Naive thymus-derived CD4-positive, alpha-beta T cell (primary cell): ENCODE measurements around the gene ADCY4. TPM values are rescaled to one million over a fixed set of nuclear protein-coding genes. Genes with fewer than 3 reads are reported as not detected.
A peak's percentile ranks its signal among the peaks of the same experiment; 100 is the strongest.

Experiments
- ATAC-seq: fragments of 150-1000 bp; cut with Tn5 transposase; 2 replicates; pipeline ENCODE4 v1.10.0; 2021; ENCODE audit warnings: mild to moderate bottlenecking, moderate library complexity
- CTCF ChIA-PET: fragments of 350-600 bp; sonication (Branson Sonifier 250); formaldehyde crosslinking; loops from one replicate; lab custom pipeline; 2021; ENCODE audit warnings: antibody characterized with exemption; lab: Charles Lee
- POLR2A ChIA-PET: fragments of 350-600 bp; sonication (Branson Sonifier 250); formaldehyde crosslinking; loops from one replicate; lab custom pipeline; 2021; ENCODE audit warnings: antibody characterized with exemption, inconsistent platforms; lab: Charles Lee
- DNase-seq, 9 donors: peaks; one replicate each; pipeline versions ENCODE4 v3.0.0 to v3.0.0-alpha.2; 2020 to 2022; ENCODE audit warnings: mixed read lengths in 1 of 9
- H3K27ac ChIP-seq: one replicate; pipeline ENCODE4 v1.7.0; 2013; ENCODE audit warnings: mild to moderate bottlenecking, low read depth, low read length, moderate library complexity
- H3K27me3 ChIP-seq, 2 donors: one replicate each; pipeline ENCODE4 v1.7.0; 2013; ENCODE audit warnings: low read length in 2 of 2, mild to moderate bottlenecking in 2 of 2, moderate library complexity in 2 of 2; ENCODE audit not compliant: control insufficient read depth in 2 of 2, insufficient read depth in 2 of 2
- H3K36me3 ChIP-seq, 3 experiments: 1 replicate in 2 of 3; 2 replicates in 1 of 3; pipeline ENCODE4 v1.7.0; 2013; ENCODE audit warnings: low read length in 3 of 3, mild to moderate bottlenecking in 3 of 3, moderate library complexity in 1 of 3; ENCODE audit not compliant: insufficient read depth in 3 of 3, control insufficient read depth in 2 of 3
- H3K4me1 ChIP-seq, 2 donors: one replicate each; pipeline ENCODE4 v1.7.0; 2013; ENCODE audit warnings: low read length in 2 of 2, mild to moderate bottlenecking in 2 of 2, moderate library complexity in 1 of 2; ENCODE audit not compliant: control insufficient read depth in 2 of 2, insufficient read depth in 2 of 2
- H3K4me3 ChIP-seq: 2 replicates; pipeline ENCODE4 v1.7.0; 2013; ENCODE audit warnings: mild to moderate bottlenecking, low read length
- H3K9me3 ChIP-seq, 3 experiments: 1 replicate in 2 of 3; 2 replicates in 1 of 3; pipeline ENCODE4 v1.7.0; 2013; ENCODE audit warnings: low read length in 3 of 3; ENCODE audit not compliant: control insufficient read depth in 2 of 3
- H3K27ac Mint-ChIP-seq, 9 donors: one replicate each; pipeline ENCODE4 v1.8.0; 2020 to 2022; ENCODE audit warnings: mixed read lengths in 9 of 9, mild to moderate bottlenecking in 8 of 9, moderate library complexity in 5 of 9, inconsistent platforms in 2 of 9
- H3K27me3 Mint-ChIP-seq, 5 donors: one replicate each; pipeline ENCODE4 v1.8.0; 2021 to 2022; ENCODE audit warnings: mixed read lengths in 5 of 5, mild to moderate bottlenecking in 1 of 5
- H3K36me3 Mint-ChIP-seq, 5 donors: one replicate each; pipeline ENCODE4 v1.8.0; 2020 to 2022; ENCODE audit warnings: mixed read lengths in 5 of 5, mild to moderate bottlenecking in 3 of 5, inconsistent platforms in 1 of 5
- H3K4me1 Mint-ChIP-seq, 7 donors: one replicate each; pipeline ENCODE4 v1.8.0; 2020 to 2022; ENCODE audit warnings: mixed read lengths in 7 of 7, mild to moderate bottlenecking in 3 of 7, inconsistent platforms in 1 of 7
- H3K4me3 Mint-ChIP-seq, 10 donors: one replicate each; pipeline ENCODE4 v1.8.0; 2020 to 2022; ENCODE audit warnings: mild to moderate bottlenecking in 10 of 10, mixed read lengths in 10 of 10, moderate library complexity in 6 of 10, inconsistent platforms in 2 of 10
- H3K9me3 Mint-ChIP-seq, 11 donors: one replicate each; pipeline ENCODE4 v1.8.0; 2020 to 2022; ENCODE audit warnings: mixed read lengths in 11 of 11, mild to moderate bottlenecking in 4 of 11, inconsistent platforms in 1 of 11, moderate library complexity in 1 of 11
- intact Hi-C, 2 donors: fragments of 100-400 bp; cut with micrococcal nuclease; formaldehyde crosslinking; loops; one replicate each; pipeline ENCODE4 v1.15.1; 2023
- polyA plus RNA-seq, 2 donors: library from polyadenylated mRNA; unstranded; fragments of 300-500 nt; fragmentation: Illumina TruSeq; gene quantifications; one replicate each; pipeline ENCODE4 v1.2.3, GENCODE V29; 2021
- total RNA-seq, 6 experiments: library from RNA in 5 of 6; stranded (reverse) in 5 of 6; gene quantifications; 1 replicate in 5 of 6; 2 replicates in 1 of 6; pipeline ENCODE4 v1.2.3 and lab custom pipeline; 2021 to 2026

Gene ADCY4
- total and polyA plus RNA-seq, 7 experiments from 2014 or later, result 0.25 to 10.2 (median 5.6) TPM; not detected in 1

GRCh38 chr14:24313913-24314312, 21.0 kb downstream of the ADCY4 start:
- H3K4me1 Mint-ChIP-seq, result peaks cover 55 to 71% (median 62%) of the 10 kb centered on the region in 7 donors
- CTCF ChIA-PET, result interaction anchor here (0.8 to 1.5 kb wide), 3 partner anchors 8 to 18 kb away, joined by 3 to 5 read pairs (median 5); no protein-coding TSS in a partner anchor
- ATAC-seq, result no peak
- H3K4me3 Mint-ChIP-seq, result peak overlapping the region; percentile 63 to 91 (median 82)
- no peaks in the 10 kb centered on the region for H3K27me3 Mint-ChIP-seq
- Histone ChIP-seq H3K36me3 (no peaks in the 10 kb centered on the region), H3K27me3 (no peaks in the 10 kb centered on the region), H3K4me1 (peaks cover 53 to 55% of the 10 kb centered on the region in 2 donors), H3K4me3 (no peak overlapping the region), H3K27ac (no peak overlapping the region), H3K9me3 (no peaks in the 10 kb centered on the region)
- POLR2A ChIA-PET, result interaction anchor here (0.6 to 8.8 kb wide), 7 partner anchors 10 to 166 kb away, joined by 3 to 79 read pairs (median 19); partner anchors contain the start of genes ADCY4, CBLN3, DHRS1 and KHNYN
- intact Hi-C loops, result loop anchor here in 1 of 2 donors (1.0 to 5.0 kb wide), 4 partner anchors 19 to 361 kb away; partner anchors contain the start of genes DHRS4 and RABGGTA
- H3K36me3 Mint-ChIP-seq, result peaks cover 0 to 33% (median 0%) of the 10 kb centered on the region in 5 donors
- no peak for DNase-seq
- no peaks in the 10 kb centered on the region for H3K9me3 Mint-ChIP-seq
- peak overlapping the region; percentile 31 to 92 (median 88) for H3K27ac Mint-ChIP-seq

- Mint-ChIP-seq H3K27me3 (no peaks in the 10 kb centered on the region), H3K27ac (peak overlapping the region; percentile 81 to 96 (median 88)), H3K4me3 (peak overlapping the region; percentile 77 to 91 (median 85)), H3K36me3 (peaks cover 0 to 36% (median 3%) of the 10 kb centered on the region in 5 donors), H3K9me3 (no peaks in the 10 kb centered on the region), H3K4me1 (peaks cover 63 to 79% (median 69%) of the 10 kb centered on the region in 7 donors)
- intact Hi-C loops, result loop anchor here in 1 of 2 donors (1.0 to 5.0 kb wide), 4 partner anchors 20 to 360 kb away; partner anchors contain the start of genes DHRS4 and RABGGTA
- H3K36me3 ChIP-seq, result no peaks in the 10 kb centered on the region
- no peaks in the 10 kb centered on the region for H3K9me3 ChIP-seq
- peak overlapping the region; percentile 43 for H3K4me3 ChIP-seq
- no peaks in the 10 kb centered on the region for H3K27me3 ChIP-seq
- peaks cover 58 to 63% of the 10 kb centered on the region in 2 donors for H3K4me1 ChIP-seq
- peak overlapping the region; percentile 76 for H3K27ac ChIP-seq
- ATAC-seq (peak; percentile 16), DNase-seq (peak in 3 of 9 donors; percentile 37 to 49 (median 44))
- ChIA-PET CTCF (interaction anchor here (0.8 to 5.3 kb wide), 7 partner anchors 7 to 106 kb away, joined by 3 to 34 read pairs (median 3); partner anchors contain the start of gene MDP1), POLR2A (interaction anchor here (0.8 to 8.8 kb wide), 8 partner anchors 13 to 118 kb away, joined by 3 to 79 read pairs (median 23); partner anchors contain the start of genes ADCY4, CBLN3, CHMP4A and DHRS1)
These were observed 21.9 kb downstream of the ADCY4 start for GRCh38 chr14:24312736-24313507.

- H3K4me1 Mint-ChIP-seq, result peaks cover 58 to 80% (median 73%) of the 10 kb centered on the region in 7 donors
- H3K9me3 ChIP-seq, result no peaks in the 10 kb centered on the region
- no peaks in the 10 kb centered on the region for H3K27me3 Mint-ChIP-seq
- H3K27me3 ChIP-seq, result no peaks in the 10 kb centered on the region
- H3K4me3 Mint-ChIP-seq, result peak overlapping the region; percentile 77 to 91 (median 85)
- POLR2A ChIA-PET, result interaction anchor here (0.8 to 8.8 kb wide), 11 partner anchors 12 to 197 kb away, joined by 3 to 79 read pairs (median 14); partner anchors contain the start of genes ADCY4, CBLN3, CHMP4A and DCAF11
- peak overlapping the region; percentile 50 for H3K4me3 ChIP-seq
- peak in 3 of 9 donors; percentile 25 to 41 (median 33) for DNase-seq
- peaks cover 0 to 8% (median 0%) of the 10 kb centered on the region in 3 experiments for H3K36me3 ChIP-seq
- CTCF ChIA-PET, result interaction anchor here (0.8 to 5.7 kb wide), 5 partner anchors 17 to 305 kb away, joined by 3 to 47 read pairs (median 7); partner anchors contain the start of genes KHNYN and TINF2
- H3K36me3 Mint-ChIP-seq, result peaks cover 0 to 32% (median 4%) of the 10 kb centered on the region in 5 donors
- peaks cover 60 to 65% of the 10 kb centered on the region in 2 donors for H3K4me1 ChIP-seq
- peak overlapping the region; percentile 76 for H3K27ac ChIP-seq
- peak overlapping the region; percentile 84 to 93 (median 88) for H3K27ac Mint-ChIP-seq
- intact Hi-C loops, result loop anchor here (1.0 to 5.0 kb wide), 4 partner anchors 20 to 119 kb away; partner anchors contain the start of gene RABGGTA (in 1 of the 2)
- H3K9me3 Mint-ChIP-seq, result no peaks in the 10 kb centered on the region
- ATAC-seq, result peak; percentile 19
These were observed 22.8 kb downstream of the ADCY4 start for GRCh38 chr14:24311837-24312615.

- Mint-ChIP-seq H3K9me3 (no peaks in the 10 kb centered on the region), H3K4me1 (peaks cover 58 to 79% (median 72%) of the 10 kb centered on the region in 7 donors), H3K36me3 (peaks cover 4 to 34% (median 7%) of the 10 kb centered on the region in 5 donors), H3K27me3 (no peaks in the 10 kb centered on the region), H3K4me3 (peak within 1 kb of the TSS; percentile 77 to 91 (median 85)), H3K27ac (peak within 1 kb of the TSS; percentile 86 to 95 (median 89))
- H3K4me3 ChIP-seq, result peak within 1 kb of the TSS; percentile 50
- CTCF ChIA-PET, result interaction anchor here (0.6 to 5.8 kb wide), 9 partner anchors 12 to 120 kb away, joined by 3 to 47 read pairs (median 5); partner anchors contain the start of genes DHRS1, KHNYN, NOP9 and RABGGTA
- H3K36me3 ChIP-seq, result peaks cover 5 to 19% (median 9%) of the 10 kb centered on the region in 3 experiments
- DNase-seq, result peak; percentile 61 to 79 (median 73)
- no peaks in the 10 kb centered on the region for H3K27me3 ChIP-seq
- intact Hi-C loops, result loop anchor here (1.0 to 5.0 kb wide), 5 partner anchors 21 to 120 kb away; partner anchors contain the start of genes RABGGTA (in 2 of the 2) and MDP1 (in 1 of the 2)
- POLR2A ChIA-PET, result interaction anchor here (0.8 to 8.8 kb wide), 17 partner anchors 11 to 196 kb away, joined by 3 to 79 read pairs (median 5); partner anchors contain the start of genes ADCY4, CBLN3, CHMP4A and DCAF11
- peak; percentile 85 for ATAC-seq
- H3K27ac ChIP-seq, result peak within 1 kb of the TSS; percentile 76
- H3K9me3 ChIP-seq, result no peaks in the 10 kb centered on the region
- H3K4me1 ChIP-seq, result peaks cover 60 to 65% of the 10 kb centered on the region in 2 donors
These were observed 23.9 kb downstream of the ADCY4 start, which contains the start of gene LTB4R for GRCh38 chr14:24310646-24311604. Gene LTB4R (plus strand): TSS chr14:24311502. CDS start chr14:24315652, 4,150 bp downstream.

GRCh38 chr14:24310265-24310645, 24.6 kb downstream of the ADCY4 start:
- POLR2A ChIA-PET, result interaction anchor here (0.8 to 8.8 kb wide), 14 partner anchors 10 to 195 kb away, joined by 3 to 79 read pairs (median 8); partner anchors contain the start of genes ADCY4, CBLN3, CHMP4A and DCAF11
- no peak for ATAC-seq
- Mint-ChIP-seq H3K4me1 (peaks cover 52 to 73% (median 68%) of the 10 kb centered on the region in 7 donors), H3K36me3 (peaks cover 5 to 36% (median 13%) of the 10 kb centered on the region in 5 donors), H3K4me3 (peak overlapping the region; percentile 66 to 90 (median 84)), H3K27ac (peak overlapping the region; percentile 79 to 95 (median 89)), H3K27me3 (no peaks in the 10 kb centered on the region), H3K9me3 (no peaks in the 10 kb centered on the region)
- H3K4me1 ChIP-seq, result peaks cover 59 to 63% of the 10 kb centered on the region in 2 donors
- CTCF ChIA-PET, result interaction anchor here (0.6 to 5.8 kb wide), 8 partner anchors 12 to 121 kb away, joined by 3 to 47 read pairs (median 6); partner anchors contain the start of genes DHRS1, KHNYN, NOP9 and RABGGTA
- H3K27me3 ChIP-seq, result no peaks in the 10 kb centered on the region
- no peak for DNase-seq
- no peaks in the 10 kb centered on the region for H3K9me3 ChIP-seq
- intact Hi-C loops, result loop anchor here (1.0 to 5.0 kb wide), 3 partner anchors 38 to 94 kb away; partner anchors contain the start of genes RABGGTA (in 2 of the 2) and MDP1 (in 1 of the 2)
- peak overlapping the region; percentile 50 for H3K4me3 ChIP-seq
- H3K27ac ChIP-seq, result peak overlapping the region; percentile 76
- peaks cover 8 to 26% (median 11%) of the 10 kb centered on the region in 3 experiments for H3K36me3 ChIP-seq
